Left ventricle myocardium inferior (tissue), 1 donor: Measurements from ENCODE around the gene TFDP1. TPM values are rescaled to one million over a fixed set of nuclear protein-coding genes. Genes with fewer than 3 reads are reported as not detected.
"Not testable (repeated sequence)": the region's sequence is repeated elsewhere in the genome, so short reads cannot be mapped to it uniquely, and the experiment has no call there.

Experiments
- DNase-seq: peaks from one replicate; pipeline ENCODE4 v3.0.0-alpha.2; 2020
- H3K27ac ChIP-seq: fragments of 200-600 bp; replicated peaks from 2 replicates; pipeline ENCODE4 v1.8.0; 2021
- H3K27me3 ChIP-seq: fragments of 200-600 bp; 2 replicates; pipeline ENCODE4 v1.8.0; 2021; ENCODE audit warnings: low read depth
- H3K36me3 ChIP-seq: fragments of 200-600 bp; 2 replicates; pipeline ENCODE4 v1.8.0; 2021
- H3K4me1 ChIP-seq: fragments of 200-600 bp; 2 replicates; pipeline ENCODE4 v1.8.0; 2021
- H3K4me3 ChIP-seq: fragments of 200-600 bp; 2 replicates; pipeline ENCODE4 v1.8.0; 2021; ENCODE audit warnings: mild to moderate bottlenecking, moderate library complexity
- H3K9me3 ChIP-seq: fragments of 200-600 bp; replicated peaks from 2 replicates; pipeline ENCODE4 v1.8.0; 2021
- intact Hi-C: fragments of 100-400 bp; cut with micrococcal nuclease; formaldehyde crosslinking; loops from one replicate; pipeline ENCODE4 v1.11.0; 2022
- total RNA-seq: library from RNA; stranded (reverse); fragmentation: NEBNext Ultra II Directional; extraction: Animal tissue kit (Norgen Biotek cat#: 25700); gene quantifications from one replicate; pipeline ENCODE4 v1.2.1, GENCODE V29; 2021
- TF ChIP-seq, protein P1 (sequence below): fragments of 200-600 bp; IDR thresholded peaks from 2 replicates; pipeline ENCODE4 v1.8.0; 2021; ENCODE audit warnings: antibody characterized with exemption, mild to moderate bottlenecking, borderline replicate concordance
- donor health status: DM: no; HTN: yes; CAD: no; lungs with severe emphysema.

The TFDP1 gene
- total RNA-seq, 1 donor from 2014 or later = 48.7 TPM

DNA sequence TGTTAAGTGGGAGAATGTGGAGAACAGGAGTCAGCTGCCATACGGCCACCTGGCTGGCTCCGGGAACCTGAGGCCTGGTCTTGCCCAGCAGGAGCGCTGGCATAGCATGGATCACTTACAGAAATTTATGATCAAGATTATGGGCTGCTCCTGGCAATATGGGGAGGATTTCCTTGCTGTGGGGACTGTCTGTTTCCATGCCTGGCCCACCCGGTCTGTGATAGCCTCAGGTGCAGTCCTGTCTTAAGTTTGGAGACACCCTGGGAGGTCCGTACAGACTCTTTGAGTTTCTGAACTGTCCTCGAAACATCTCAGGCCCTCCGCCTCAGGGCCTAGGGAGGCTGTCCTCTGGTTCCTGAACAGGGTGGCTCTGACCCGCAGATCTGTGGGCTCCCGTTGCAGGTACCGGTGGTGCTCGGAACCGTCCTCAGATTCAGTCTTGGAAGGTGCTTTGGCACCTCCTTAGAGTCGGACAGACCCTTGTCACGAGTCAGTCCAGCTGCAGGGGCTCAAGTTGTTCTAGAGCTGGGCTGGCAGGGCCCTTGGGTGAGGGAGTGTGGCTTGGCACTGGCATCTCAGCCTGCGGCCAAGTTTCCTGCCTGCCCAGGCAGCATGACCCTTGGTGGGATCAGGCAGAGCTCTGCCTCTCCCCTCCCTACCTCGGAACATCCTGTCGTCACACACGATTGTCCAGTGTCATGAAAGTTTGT is 4.9 kb downstream of the TFDP1 start:
- Histone ChIP-seq H3K27ac (peak overlapping the region; percentile 57), H3K27me3 (no peaks in the 10 kb centered on the region), H3K9me3 (no peaks in the 10 kb centered on the region), H3K4me1 (peaks cover 39% of the 10 kb centered on the region), H3K4me3 (no peak overlapping the region), H3K36me3 (peaks cover 7% of the 10 kb centered on the region)
- TF ChIP-seq, protein P1, sequence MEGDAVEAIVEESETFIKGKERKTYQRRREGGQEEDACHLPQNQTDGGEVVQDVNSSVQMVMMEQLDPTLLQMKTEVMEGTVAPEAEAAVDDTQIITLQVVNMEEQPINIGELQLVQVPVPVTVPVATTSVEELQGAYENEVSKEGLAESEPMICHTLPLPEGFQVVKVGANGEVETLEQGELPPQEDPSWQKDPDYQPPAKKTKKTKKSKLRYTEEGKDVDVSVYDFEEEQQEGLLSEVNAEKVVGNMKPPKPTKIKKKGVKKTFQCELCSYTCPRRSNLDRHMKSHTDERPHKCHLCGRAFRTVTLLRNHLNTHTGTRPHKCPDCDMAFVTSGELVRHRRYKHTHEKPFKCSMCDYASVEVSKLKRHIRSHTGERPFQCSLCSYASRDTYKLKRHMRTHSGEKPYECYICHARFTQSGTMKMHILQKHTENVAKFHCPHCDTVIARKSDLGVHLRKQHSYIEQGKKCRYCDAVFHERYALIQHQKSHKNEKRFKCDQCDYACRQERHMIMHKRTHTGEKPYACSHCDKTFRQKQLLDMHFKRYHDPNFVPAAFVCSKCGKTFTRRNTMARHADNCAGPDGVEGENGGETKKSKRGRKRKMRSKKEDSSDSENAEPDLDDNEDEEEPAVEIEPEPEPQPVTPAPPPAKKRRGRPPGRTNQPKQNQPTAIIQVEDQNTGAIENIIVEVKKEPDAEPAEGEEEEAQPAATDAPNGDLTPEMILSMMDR = no peak
- intact Hi-C loops = no loop called here
- DNase-seq = peak; percentile 55

DNA sequence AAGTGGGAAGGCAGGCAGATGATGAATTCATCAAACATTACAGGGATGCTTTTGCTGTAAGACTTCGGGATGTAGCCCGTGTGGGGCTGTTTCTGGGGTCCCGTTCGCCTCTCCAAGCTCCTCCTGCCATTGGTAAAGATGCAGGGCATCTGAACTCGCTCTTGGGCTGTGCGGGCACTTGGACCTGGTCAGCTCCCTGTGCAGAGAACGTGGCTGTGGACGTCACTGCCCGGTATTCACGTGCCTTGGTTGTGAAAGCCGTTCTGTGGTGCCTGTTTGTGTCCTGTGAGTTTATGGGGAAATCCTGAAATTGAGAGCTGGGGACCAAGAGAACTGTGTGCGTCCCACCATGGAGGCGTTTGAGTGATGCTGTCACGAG is 5.4 kb downstream of the TFDP1 start:
- peak overlapping the region; percentile 57 for H3K27ac ChIP-seq

DNA sequence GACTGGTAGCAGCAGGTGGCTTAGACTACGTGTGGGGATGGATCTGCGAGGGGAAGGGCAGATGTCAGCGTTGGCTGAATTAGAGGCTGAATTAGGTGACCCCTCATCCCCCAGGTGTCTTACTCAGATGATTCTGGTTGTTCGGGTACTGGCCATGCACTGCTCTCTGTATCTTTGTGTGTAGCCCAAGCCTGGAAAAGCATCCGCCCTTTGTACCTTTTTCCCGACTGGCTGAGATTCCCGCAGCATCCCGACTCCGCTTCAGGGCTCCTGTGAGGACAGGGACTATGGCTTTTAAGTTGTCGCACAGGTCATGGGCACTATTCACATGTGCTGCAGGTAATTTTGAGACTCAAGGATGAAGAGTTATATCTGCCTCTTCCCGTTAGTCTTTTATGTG is 7.2 kb downstream of the TFDP1 start:
- intact Hi-C loops = no loop called here
- Histone ChIP-seq H3K27ac (no peak overlapping the region), H3K36me3 (peaks cover 9% of the 10 kb centered on the region), H3K4me1 (peaks cover 22% of the 10 kb centered on the region), H3K9me3 (no peaks in the 10 kb centered on the region), H3K4me3 (no peak overlapping the region), H3K27me3 (no peaks in the 10 kb centered on the region)
- DNase-seq = no peak
- TF ChIP-seq, protein P1 = no peak

More for the DNA sequence above, 5.4 kb downstream of the TFDP1 start:
- no peaks in the 10 kb centered on the region for H3K9me3 ChIP-seq
- DNase-seq = no peak
- peaks cover 39% of the 10 kb centered on the region for H3K4me1 ChIP-seq
- intact Hi-C loops = no loop called here
- H3K27me3 ChIP-seq = no peaks in the 10 kb centered on the region
- no peak overlapping the region for H3K4me3 ChIP-seq
- H3K36me3 ChIP-seq = peaks cover 7% of the 10 kb centered on the region
- TF ChIP-seq, protein P1 = no peak

DNA sequence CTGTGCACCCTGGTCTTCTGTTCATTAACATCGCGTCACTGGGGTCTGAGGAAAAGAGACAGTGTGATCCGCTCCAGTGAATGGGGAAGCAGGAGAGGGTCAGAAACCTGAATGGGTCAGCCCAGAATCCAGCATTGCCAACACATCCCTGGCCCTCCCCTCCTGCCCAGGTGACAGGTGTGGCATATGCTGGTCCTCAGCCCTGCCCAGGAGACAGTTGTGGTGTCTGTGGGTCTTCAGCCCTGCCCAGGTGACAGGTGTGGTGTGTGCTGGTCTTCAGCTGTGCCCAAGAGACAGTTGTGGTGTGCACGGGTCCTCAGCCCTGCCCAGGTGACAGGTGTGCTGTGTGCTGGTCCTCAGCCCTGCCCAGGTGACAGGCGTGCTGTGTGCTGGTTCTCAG is 8.0 kb downstream of the TFDP1 start:
- Histone ChIP-seq H3K4me3 (no peak overlapping the region), H3K36me3 (peaks cover 10% of the 10 kb centered on the region), H3K9me3 (no peaks in the 10 kb centered on the region), H3K4me1 (peaks cover 21% of the 10 kb centered on the region), H3K27ac (no peak overlapping the region), H3K27me3 (no peaks in the 10 kb centered on the region)
- no peak for DNase-seq
- TF ChIP-seq, protein P1 = no peak
- intact Hi-C loops = no loop called here

DNA sequence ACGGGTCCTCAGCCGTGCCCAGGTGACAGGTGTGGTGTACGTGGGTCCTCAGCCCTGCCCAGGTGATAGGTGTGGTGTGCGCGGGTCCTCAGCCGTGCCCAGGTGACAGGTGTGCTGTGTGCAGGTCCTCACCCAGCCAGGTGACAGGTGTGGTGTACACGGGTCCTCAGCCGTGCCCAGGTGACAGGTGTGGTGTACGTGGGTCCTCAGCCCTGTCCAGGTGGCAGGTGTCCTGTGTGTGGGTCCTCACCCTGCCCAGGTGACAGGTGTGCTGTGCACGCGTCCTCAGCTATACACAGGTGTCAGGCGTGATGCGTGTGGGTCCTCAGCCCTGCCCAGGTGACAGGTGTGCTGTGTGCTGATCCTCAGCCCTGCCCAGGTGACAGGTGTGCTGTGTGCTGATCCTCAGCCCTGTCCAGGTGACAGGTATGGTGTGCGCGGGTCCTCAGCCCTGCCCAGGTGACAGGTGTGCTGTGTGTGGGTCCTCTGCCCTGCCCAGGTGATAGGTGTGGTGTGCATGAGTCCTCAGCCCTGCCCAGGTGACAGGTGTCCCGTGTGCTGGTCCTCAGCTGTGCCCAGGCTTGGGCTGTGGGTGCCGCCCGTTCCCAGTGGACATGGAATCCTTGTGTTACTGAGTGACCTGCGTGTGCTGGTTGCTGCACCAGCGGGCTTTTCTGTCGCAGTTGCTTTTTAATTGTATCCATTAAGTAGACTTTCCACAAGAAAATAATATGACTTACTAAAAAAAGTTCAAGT is 9.7 kb downstream of the TFDP1 start:
- Histone ChIP-seq H3K36me3 (peaks cover 15% of the 10 kb centered on the region), H3K4me1 (peaks cover 11% of the 10 kb centered on the region)
- intact Hi-C loops, H3K9me3 ChIP-seq, H3K27me3 ChIP-seq, DNase-seq, H3K27ac ChIP-seq, H3K4me3 ChIP-seq: not testable (repeated sequence)

DNA sequence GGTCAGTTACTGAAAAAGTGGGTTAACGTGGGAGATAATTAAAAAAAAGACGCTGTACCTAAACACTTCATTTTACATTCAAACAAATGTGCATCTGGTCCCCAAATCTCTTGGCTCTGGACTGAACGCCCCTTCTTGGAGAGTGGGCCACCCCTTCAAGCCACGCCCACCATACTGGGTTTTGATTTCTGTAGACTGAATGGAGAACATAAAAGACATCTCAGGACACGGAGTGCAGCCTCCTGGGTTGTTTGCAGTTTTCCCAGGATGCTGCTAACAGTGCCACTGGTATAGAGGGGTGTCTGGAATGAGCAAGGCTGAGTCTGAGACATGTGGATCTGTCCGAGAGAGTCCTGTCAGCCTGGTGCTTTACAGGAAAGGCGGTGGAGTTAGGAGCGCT is 10.6 kb downstream of the TFDP1 start:
- intact Hi-C loops = no loop called here
- H3K4me1 ChIP-seq = peaks cover 2% of the 10 kb centered on the region
- no peaks in the 10 kb centered on the region for H3K27me3 ChIP-seq
- TF ChIP-seq, protein P1 = no peak
- H3K27ac ChIP-seq = no peak overlapping the region
- H3K36me3 ChIP-seq = peaks cover 19% of the 10 kb centered on the region
- no peaks in the 10 kb centered on the region for H3K9me3 ChIP-seq
- H3K4me3 ChIP-seq = no peak overlapping the region
- no peak for DNase-seq
